Measurements from ENCODE around the gene CALR3.
"Not testable (repeated sequence)": the region's sequence is repeated elsewhere in the genome, so short reads cannot be mapped to it uniquely, and the experiment has no call there.

DNA sequence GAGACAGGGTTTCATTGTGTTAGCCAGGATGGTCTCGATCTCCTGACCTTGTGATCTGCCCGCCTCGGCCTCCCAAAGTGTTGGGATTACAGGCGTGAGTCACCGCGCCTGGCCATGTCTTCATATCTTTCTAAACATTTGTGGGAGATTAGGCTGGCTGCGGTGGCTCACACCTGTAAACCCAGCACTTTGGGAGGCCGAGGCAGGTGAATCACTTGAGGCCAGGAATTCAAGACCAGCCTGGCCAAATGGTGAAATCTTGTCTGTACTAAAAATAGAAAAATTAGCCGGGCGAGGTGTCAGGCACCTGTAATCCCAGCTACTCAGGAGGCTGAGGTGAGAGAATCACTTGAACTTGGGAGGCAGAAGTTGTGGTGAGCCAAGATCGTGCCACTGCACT is 10.2 kb upstream of the CALR3 start:
- TF ChIP-seq, protein P1, sequence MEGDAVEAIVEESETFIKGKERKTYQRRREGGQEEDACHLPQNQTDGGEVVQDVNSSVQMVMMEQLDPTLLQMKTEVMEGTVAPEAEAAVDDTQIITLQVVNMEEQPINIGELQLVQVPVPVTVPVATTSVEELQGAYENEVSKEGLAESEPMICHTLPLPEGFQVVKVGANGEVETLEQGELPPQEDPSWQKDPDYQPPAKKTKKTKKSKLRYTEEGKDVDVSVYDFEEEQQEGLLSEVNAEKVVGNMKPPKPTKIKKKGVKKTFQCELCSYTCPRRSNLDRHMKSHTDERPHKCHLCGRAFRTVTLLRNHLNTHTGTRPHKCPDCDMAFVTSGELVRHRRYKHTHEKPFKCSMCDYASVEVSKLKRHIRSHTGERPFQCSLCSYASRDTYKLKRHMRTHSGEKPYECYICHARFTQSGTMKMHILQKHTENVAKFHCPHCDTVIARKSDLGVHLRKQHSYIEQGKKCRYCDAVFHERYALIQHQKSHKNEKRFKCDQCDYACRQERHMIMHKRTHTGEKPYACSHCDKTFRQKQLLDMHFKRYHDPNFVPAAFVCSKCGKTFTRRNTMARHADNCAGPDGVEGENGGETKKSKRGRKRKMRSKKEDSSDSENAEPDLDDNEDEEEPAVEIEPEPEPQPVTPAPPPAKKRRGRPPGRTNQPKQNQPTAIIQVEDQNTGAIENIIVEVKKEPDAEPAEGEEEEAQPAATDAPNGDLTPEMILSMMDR (IDR thresholded peaks at IDR 0.05): not testable (repeated sequence)
- TF ChIP-seq POLR2A (IDR thresholded peaks at IDR 0.05): not testable (repeated sequence)

All from transverse colon (tissue), 3 donors.